ENCODE results near the gene POLR2M. TPM values are rescaled to one million over a fixed set of nuclear protein-coding genes. Genes with fewer than 3 reads are reported as not detected.

POLR2M gene
- total RNA-seq, 1 donor from 2014 or later = 212 TPM

GRCh38 chr15:57738734-57739237, 32.3 kb downstream of the POLR2M start:
- no peak for DNase-seq (ENCODE audit: low read depth in 2 of 2)

- no peak for DNase-seq (ENCODE audit: low read depth in 2 of 2)
Measured at GRCh38 chr15:57740048-57740447, 33.5 kb downstream of the POLR2M start.

- no peak for DNase-seq (ENCODE audit: low read depth in 2 of 2)
Measured at GRCh38 chr15:57741089-57741488, 34.6 kb downstream of the POLR2M start.

- peak in 1 of 2 donors; percentile 29 for DNase-seq (ENCODE audit: low read depth in 2 of 2)
Measured at GRCh38 chr15:57743424-57743823, 36.9 kb downstream of the POLR2M start.

GRCh38 chr15:57746786-57747185, 40.3 kb downstream of the POLR2M start:
- no peak for DNase-seq (ENCODE audit: low read depth in 2 of 2)

GRCh38 chr15:57747206-57747896, 40.8 kb downstream of the POLR2M start:
- DNase-seq (ENCODE audit: low read depth in 2 of 2) = peak in 1 of 2 donors; percentile 12

GRCh38 chr15:57751177-57751800, 44.8 kb downstream of the POLR2M start:
- DNase-seq (ENCODE audit: low read depth in 2 of 2) = peak; percentile 15 to 61

GRCh38 chr15:57752436-57752835, 45.9 kb downstream of the POLR2M start:
- no peak for DNase-seq (ENCODE audit: low read depth in 2 of 2)

GRCh38 chr15:57752840-57753239, 46.3 kb downstream of the POLR2M start:
- DNase-seq (ENCODE audit: low read depth in 2 of 2) = no peak

GRCh38 chr15:57756466-57756865, 50.0 kb downstream of the POLR2M start:
- no peak for DNase-seq (ENCODE audit: low read depth in 2 of 2)

- DNase-seq (ENCODE audit: low read depth in 2 of 2) = no peak
Measured at GRCh38 chr15:57758560-57758959, 52.0 kb downstream of the POLR2M start.

GRCh38 chr15:57761562-57761961, 55.0 kb downstream of the POLR2M start:
- DNase-seq (ENCODE audit: low read depth in 2 of 2) = no peak

GRCh38 chr15:57762302-57762701, 55.8 kb downstream of the POLR2M start:
- no peak for DNase-seq (ENCODE audit: low read depth in 2 of 2)

GRCh38 chr15:57763176-57763964, 56.9 kb downstream of the POLR2M start:
- no peak for DNase-seq (ENCODE audit: low read depth in 2 of 2)

Other genes starting within 250 kb of the POLR2M start
- gene MYZAP, start 114.8 kb upstream of the POLR2M start, total RNA-seq = 37.2 and 45.7 TPM in 2 replicates

All from dermis microvascular lymphatic vessel endothelial cell (primary cell).